ENCODE data around the gene MEF2A.

Gene MEF2A

DNA sequence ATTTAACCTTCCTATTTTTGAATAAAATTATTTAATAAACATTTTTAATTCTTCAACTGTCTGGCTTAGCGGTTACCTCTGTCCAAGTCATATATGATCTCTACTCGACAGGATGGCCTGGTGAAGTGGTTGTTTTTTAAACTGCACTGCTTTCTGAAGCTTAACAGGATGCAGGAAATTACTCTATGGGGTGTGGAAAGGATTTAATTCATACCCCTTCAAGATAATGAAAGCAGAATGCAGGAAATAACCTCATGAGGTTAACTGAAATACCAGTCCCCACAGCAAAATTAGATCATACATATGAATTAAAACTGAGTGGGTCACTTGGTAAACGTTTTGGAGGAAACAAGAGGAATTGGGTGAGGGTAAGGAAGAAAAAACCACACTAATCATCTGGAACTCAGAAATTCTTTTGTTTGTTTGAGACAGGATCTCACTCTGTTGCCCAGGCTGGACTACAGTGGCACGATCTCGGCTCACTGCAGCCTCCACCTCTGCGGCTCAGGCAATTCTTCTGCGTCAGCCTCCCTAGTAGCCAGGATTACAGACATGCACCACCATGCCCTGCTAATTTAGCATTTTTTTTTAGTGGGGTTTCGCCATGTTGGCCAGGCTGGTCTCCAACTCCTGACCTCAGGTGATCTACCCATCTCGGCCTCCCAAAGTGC is 117.4 kb downstream of the MEF2A start:
- intact Hi-C loops (cut with DNase I): no loop called here
- DNase-seq: no peak

DNA sequence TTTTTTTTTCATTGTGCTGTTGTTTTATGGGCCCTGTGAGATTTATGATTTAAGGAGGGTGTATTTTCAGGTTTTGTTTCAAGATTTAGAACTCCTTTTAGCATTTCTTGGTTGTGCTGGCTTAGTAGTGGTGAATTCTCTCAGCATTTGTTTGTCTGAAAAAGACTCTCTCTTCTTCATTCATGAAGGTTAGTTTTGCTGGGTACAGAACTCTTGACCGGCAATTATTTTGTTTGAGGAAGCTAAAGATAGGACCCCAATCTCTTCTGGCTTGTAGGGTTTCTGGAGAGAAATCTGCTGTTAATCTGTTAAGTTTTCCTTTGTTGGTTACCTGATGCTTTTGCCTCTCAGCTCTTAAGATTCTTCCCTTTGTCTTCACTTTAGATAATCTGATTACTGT is 120.5 kb downstream of the MEF2A start:
- intact Hi-C loops (cut with DNase I): no loop called here

DNA sequence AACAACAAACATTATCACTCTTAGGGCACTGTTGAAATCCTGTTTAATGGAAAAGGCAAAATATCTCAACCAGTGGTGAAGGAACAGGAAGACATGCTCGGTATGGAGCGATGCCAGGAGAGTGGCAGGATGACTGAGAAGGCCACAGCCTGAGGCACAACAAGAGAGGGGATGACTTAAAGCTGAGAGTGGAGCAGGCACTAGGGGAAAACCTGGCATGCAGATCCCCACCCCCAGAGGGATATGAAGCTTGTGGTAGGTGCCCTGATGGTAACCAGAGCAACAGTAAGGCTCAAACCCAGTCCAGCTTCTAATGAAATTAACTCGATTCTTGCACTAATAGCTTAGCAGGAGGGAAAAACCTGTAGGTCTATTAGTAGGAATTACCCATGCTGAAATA is 127.0 kb downstream of the MEF2A start:
- DNase-seq: peak in 1 of 10 donors; percentile 53
- intact Hi-C loops (cut with DNase I): no loop called here

More for the DNA sequence above, 120.5 kb downstream of the MEF2A start:
- DNase-seq: no peak

DNA sequence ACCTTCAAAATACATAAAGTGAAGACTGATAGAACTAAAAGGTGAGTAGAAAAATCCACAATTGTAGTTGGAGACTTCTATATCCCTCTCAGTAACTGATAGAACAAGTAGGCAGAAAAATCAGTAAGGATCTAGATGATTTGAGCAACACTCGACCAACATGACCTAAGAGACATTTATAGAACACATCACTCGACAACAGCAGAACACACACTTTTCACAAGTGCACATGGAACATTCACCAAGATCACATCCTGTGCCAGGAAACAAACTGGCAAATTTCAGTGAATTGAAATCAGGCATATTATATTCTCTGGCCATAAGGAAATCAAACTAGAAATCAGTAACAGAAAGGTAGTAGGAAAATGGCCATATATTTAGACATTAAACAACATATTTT is 130.3 kb downstream of the MEF2A start:
- intact Hi-C loops (cut with DNase I): no loop called here
- no peak for DNase-seq

DNA sequence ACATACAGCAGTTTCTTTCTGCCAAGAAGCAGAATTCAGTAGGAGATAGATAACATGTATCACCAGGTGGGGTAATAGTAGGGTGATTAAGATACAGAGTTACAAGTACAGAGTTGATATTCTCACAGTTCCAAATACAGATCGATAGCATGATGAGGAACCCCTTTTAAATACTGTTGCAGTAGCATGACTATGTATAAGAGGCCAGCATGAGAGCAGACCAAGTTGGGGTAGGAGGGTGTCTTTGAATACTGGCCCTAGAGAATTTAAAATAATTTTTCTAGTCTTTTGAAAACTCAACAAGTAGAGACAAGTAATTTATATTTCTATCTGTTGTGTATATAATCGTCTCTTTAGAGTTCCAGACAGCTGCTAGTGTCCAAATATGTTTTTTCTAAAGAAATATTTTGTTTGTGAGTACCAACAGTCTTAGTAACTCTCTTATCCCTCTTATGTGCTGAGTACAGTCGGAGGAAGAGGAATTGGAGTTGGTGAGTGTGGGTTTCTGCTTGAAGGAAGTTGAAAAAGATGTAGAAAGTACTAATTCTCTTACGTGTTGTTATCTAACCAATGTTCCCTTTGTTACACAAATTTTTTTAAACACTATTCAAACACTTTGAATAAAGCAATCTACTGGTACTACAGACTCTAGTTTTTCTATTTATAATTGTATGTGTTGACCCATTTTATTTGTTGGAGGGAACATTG is 137.3 kb downstream of the MEF2A start:
- intact Hi-C loops (cut with DNase I): loop anchor here (5.0 to 10.0 kb wide), 3 partner anchors 52 to 296 kb away; partner anchors contain the start of gene MEF2A
- no peak for DNase-seq

DNA sequence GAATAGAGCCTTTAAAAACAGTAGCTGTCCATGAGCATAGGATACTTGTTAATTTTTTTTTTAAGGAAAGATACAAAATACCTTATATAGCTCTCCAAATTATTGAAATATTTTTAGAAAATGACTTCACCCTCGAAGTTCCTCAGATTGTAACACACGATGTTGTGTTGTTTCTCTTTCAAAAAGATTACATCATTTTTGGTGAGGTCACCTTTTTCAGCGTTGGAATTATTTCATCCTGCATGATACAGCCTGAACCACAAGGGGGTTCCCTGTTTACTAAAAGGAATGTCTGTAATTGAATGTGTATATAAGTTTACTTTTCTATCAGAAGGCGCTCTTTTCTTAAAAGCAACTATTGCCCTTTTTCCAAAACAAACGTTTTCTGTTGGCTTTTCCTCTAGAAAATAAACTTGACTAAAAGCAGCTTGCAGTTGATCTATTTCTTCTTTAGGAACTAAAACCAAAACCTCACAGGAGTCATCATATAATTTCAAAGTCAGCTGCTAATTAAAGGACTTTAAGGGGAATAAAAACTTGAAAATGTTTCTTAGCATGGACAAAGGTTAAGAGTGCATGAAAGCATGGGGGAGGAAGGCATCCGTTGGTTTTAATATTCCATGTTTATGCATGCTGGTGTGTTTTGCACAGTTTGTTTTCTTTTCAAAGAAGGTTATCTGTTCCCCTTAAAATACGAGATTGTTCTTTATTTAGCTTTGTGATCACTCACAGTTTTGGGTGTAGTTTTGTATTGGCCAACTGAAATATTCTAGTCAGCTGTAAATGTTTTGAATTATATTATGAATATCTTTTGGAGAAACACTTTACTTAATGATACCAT is 138.0 kb downstream of the MEF2A start:
- no peak for DNase-seq
- intact Hi-C loops (cut with DNase I): loop anchor here (2.0 to 10.0 kb wide), 4 partner anchors 51 to 417 kb away; partner anchors contain the start of gene MEF2A

DNA sequence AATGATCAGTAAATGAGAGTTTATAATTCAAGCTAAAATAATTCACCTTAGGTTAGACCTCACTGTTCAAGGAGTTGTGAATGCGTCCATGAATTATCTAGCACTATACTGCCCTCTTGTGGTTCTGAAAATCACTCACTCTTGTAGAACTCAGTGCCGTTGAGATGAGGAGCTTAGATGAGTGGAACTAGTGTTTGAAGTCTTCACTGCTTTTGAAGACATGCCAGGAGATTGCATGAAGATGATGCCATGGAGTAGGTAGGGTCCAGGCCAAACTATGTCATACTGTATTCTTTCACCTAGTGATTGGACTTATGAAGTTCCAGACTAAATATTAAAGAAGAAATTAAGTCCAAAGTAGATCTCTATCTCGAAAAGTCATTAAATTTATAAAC is 138.7 kb downstream of the MEF2A start:
- no peak for DNase-seq
- intact Hi-C loops (cut with DNase I): loop anchor here (2.0 to 10.0 kb wide), 4 partner anchors 50 to 418 kb away; partner anchors contain the start of gene MEF2A

DNA sequence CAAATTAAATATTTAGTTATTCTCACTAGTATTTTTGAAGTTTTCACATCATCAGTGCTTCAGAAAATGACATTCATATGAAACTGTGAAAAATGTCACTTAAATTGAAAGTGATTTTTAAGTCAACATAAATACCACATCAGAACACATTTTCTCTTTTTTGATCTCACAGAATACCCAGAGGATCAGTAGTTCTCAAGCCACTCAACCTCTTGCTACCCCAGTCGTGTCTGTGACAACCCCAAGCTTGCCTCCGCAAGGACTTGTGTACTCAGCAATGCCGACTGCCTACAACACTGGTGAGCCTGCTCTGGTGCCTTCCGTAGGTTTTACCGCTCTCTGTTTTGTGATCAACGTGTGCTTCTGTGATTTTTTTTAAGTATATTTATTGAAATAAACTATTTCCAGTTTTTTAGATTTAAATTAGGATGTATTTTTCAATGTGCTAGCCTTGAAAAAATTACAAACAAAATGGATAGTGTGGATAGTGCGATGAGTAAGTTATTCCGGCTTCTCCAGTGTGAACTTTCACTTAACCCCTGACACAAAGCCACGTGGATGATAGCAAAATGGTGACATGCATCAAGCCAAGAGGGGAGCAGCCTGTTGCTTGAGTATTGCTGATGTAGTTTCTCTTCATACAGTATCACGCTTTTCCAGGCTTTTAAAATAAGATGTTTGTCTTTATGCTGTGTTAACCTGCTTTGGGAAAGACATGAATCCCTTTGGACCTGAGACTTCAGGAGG is 140.9 kb downstream of the MEF2A start:
- DNase-seq: no peak
- intact Hi-C loops (cut with DNase I): loop anchor here (5.0 to 10.0 kb wide), 2 partner anchors 48 to 434 kb away; no protein-coding TSS in a partner anchor

DNA sequence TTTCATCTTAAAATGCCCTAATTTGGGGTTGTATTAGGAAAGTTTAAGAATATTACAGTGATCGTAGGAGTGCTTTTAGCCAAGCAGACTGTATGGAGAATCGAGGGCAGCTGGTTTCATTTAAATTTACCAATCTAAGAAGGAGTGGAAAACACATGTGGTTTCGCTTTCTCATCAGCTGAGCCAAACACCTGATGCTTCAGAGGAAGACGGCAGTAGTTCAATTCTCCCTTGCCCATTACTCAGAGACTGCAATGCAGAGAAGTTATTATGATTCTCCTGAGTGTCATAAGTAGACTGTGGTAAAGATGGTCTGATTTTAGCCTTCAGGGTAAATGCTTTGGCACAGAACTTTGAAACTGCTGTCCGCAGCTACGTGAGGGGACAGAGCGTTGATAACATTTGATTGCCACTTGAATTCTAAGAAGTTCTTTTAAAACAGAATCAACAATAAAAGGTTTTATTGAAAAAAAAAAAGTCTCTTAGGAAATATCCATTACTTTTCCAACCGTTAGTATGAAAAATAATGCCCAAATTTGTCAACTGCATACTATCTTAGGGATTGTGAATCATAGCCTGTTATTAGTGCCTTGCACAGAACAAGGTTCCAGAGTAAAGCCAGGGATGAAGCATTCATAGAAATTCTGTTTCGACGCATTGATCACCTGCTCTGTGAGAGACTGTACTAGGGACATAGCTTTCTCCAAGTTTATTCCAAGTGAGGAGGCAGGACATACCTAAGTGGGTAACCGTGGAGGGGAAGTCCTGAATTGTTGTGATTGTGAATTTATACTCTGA is 141.9 kb downstream of the MEF2A start:
- intact Hi-C loops (cut with DNase I): loop anchor here (5.0 to 10.0 kb wide), 2 partner anchors 47 to 435 kb away; no protein-coding TSS in a partner anchor
- no peak for DNase-seq

DNA sequence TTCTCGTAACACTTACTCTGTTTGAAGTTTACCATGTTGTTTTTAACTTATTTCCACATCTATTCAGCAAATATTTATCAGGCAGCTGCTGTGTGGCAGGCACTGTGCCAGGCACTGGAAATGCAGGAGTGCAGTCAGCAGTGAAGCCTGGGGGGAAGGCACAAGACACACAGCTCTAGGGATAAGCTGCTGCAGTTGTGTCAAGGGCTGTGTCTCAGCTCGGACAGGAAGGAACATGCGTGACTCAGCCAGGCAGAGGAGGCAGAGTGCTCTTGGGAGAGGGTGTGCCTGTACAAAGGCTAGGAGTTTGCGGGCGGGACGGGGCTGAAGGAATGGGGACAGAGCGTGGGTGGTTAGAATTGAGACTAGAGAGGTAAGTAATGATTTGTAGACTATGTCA is 142.8 kb downstream of the MEF2A start:
- DNase-seq: peak in 4 of 10 donors; percentile 39 to 86 (median 63)
- intact Hi-C loops (cut with DNase I): loop anchor here (5.0 to 10.0 kb wide), 2 partner anchors 46 to 436 kb away; no protein-coding TSS in a partner anchor

DNA sequence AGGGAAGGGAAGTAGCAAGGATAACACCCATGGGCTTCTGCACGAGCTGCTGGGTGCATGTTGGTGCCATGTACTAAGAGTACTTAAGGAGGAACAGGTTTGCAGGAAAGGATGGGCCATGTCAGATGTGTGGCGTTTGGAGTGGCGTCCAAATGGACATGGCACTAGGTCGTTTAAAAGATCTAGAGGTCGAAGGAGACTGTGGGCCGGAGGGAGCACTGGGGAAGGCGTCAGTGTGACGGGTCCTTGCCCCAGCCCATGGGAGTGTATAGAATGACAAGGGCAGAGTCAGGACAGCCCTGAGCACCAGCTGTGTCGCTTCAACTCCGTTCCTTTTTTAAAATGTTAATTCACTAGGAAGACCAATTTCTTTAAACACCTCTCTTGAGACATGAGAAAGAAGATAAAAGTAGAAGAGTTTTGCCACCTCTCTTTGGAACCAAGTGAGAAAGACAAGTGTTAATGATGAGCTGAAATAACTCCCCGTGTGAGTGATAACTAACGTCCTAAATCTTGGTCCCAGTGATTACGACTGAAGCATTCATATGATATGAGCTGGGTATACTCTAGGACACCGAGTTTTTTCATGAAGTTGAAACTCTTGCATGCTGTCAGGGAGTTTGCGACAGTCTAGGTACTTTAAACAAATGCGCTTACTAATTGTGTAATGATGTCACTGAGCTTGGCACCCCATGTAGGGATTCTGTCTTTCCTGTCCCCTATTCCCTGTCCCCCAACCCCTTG is 143.6 kb downstream of the MEF2A start:
- peak in 1 of 10 donors; percentile 82 for DNase-seq
- intact Hi-C loops (cut with DNase I): loop anchor here (5.0 to 10.0 kb wide), 2 partner anchors 45 to 437 kb away; no protein-coding TSS in a partner anchor

DNA sequence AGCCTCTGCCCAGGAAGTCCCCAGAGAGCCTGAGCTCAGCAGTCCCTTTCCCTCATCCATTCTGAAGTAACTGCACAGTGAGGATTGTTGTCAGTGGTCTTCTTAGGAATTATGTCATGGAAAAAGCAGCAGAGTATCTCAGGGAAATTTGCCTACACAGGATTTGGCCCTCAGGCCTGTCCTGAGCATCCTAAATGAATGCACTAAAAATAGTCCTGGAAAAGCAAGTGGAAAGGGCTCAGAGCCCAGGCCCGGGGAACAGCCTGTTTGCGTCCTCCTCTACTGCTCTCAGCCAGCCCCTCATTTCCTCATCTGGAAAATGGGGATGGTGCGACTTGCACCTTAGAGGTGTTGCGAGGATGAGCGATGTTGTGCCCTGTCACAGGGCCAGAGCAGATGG is 145.8 kb downstream of the MEF2A start:
- DNase-seq: peak in 4 of 10 donors; percentile 33 to 89 (median 82)
- intact Hi-C loops (cut with DNase I): no loop called here

DNA sequence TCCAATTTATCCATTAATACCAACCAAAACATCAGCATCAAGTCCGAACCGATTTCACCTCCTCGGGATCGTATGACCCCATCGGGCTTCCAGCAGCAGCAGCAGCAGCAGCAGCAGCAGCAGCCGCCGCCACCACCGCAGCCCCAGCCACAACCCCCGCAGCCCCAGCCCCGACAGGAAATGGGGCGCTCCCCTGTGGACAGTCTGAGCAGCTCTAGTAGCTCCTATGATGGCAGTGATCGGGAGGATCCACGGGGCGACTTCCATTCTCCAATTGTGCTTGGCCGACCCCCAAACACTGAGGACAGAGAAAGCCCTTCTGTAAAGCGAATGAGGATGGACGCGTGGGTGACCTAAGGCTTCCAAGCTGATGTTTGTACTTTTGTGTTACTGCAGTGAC is 146.6 kb downstream of the MEF2A start:
- peak in 1 of 10 donors; percentile 90 for DNase-seq
- intact Hi-C loops (cut with DNase I): no loop called here

DNA sequence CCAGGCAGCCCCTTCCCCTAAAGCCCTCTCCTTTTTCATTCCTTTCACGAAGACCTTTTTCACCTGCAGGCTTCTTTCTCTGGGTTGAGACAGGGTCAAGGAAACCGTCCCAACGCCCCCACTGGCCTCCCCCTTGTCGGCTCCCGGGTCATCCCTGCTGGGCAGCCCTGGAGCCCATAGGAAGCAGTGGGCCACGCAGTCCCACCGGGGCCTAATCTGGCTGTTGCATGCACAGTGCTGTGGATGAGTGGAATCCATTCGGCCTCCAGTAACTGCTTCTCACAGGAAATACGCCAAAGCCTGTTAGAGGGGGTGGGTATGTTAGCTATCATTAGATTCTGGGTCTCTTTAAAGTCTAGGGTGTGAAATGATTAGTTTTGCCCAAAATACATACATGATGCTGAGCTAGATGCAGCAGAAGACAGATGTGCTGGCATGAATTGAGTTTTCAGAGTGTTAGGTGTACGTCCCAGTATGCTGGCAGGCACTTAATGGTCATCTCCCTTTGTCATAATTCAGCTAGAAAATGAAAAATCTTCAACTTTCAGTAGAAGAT is 150.8 kb downstream of the MEF2A start:
- no peak for DNase-seq
- intact Hi-C loops (cut with DNase I): no loop called here

DNA sequence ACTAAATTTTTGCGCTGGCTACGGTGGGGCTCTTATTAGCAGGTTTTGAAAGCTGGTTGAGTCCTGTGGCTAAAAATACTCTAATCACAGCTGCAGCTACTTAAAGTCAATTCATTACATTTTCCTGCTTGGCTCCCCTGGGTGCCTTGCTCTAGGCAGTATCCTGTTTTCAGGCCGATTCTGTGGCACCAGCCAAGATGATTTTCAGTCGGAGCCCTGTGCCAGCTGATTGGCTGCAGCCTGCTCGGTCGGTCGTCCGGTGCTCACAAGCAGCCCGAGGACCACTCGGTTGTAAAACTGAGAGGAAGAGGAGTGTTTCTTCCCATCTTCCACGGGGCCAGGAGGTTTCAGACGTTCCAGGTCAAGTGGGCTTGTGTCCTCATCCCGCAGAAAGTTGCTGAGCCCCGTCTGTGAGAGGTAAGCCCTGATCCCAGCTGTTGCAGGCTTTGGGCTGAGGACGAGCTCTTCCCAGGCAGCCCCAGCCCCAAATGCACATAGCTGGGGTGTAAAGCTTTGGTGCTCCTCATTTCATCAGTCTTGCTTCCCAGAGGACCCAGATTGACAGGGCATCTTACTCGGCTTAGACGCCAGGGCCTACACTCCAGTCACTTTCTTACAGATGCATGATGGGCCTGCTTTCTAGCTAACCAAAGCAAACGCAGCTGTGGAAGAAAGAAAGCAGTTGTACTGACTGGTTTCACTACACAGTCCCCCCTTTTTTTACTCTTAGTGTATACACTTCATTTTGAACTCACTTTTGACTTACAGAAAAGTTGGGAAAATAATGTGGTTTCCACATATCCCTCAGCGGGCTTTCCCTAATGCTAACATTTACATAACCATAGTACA is 151.6 kb downstream of the MEF2A start:
- intact Hi-C loops (cut with DNase I): no loop called here
- DNase-seq: peak in 2 of 10 donors; percentile 84 to 92

DNA sequence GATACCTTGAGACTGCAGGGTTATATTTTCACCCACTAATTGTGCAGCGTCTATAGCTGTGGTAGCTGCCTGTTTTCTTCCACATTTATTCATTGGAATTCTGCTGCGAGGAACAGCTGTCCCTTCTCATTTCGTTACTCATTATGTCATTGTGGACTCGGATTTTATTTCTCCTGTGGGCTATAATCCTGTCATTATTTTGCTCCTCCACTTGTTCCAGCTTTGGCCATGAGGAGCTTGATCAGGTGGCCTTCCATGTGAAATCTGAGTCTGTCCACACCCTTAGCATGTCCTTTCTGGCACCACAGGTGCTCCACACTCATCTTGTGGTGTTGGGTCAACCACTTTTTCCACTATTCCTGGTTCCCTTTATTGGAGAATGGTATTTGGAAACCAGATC is 152.6 kb downstream of the MEF2A start:
- DNase-seq: no peak
- intact Hi-C loops (cut with DNase I): no loop called here

DNA sequence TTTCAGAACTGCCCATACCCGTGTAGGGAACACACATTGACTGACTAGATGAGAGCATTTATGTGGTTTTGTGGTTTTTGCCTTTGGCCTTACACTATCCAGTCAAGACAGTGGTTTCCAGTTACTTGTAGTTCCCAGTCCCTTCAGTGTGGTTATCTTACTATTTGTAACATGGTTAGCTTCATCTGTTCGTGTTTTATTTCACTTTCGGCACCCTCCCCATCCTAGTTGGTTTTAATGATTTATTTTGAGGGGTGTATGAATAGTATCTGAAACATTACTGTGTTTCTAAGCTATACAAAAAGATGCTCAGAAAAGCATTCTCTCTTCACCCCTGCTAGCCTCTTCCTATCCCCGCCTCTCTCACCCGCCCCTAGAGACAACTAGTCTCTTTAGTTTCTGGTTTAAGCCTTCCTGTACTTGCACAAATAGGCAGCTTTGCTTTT is 153.3 kb downstream of the MEF2A start:
- no peak for DNase-seq
- intact Hi-C loops (cut with DNase I): no loop called here
